Stimulated activated CD8-positive, alpha-beta memory T cell treated with anti-CD3 and anti-CD28 coated beads, Interleukin-15, amount 100 ng/mL, for 48 hours (primary cell): ENCODE measurements around the gene LHPP.

Experiments used
- DNase-seq, 2 donors: peaks; one replicate each; pipeline ENCODE4 v3.0.0-alpha.2; 2020; ENCODE audit warnings: low read depth in 2 of 2

LHPP gene

GRCh38 chr10:124595143-124595883 is 133.7 kb downstream of the LHPP start:
- no peak for DNase-seq

DNA sequence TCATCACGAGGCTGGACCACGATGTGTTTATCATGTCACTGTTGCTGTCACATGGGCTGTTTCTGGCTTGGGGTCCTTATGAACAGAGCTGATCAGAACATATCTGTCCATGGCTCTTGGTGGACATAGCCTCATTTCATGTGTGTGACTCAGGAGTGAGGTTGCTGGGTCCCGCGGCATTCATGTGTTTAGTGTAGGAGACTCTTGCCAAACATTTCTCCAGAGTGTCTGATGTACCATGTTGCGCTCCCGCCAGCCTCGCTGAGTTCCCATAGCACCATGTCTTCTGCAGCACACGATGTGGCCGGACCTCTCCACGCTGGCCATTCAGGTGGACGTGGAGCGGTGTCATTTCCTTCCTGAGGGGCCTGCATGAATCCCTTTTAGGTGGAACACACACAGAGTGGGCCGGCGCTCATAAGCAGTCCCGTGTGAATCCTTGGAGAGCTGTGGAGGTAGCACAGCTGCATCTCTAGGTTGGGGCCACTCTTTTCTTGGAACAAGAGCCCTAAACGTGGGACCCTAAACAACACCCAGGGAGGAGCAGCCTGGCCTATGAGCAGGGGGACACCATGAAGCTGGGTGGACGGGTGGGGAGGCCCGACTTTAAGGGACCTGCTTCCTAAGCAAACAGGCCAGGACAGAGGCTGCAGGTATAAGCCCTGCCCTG is 134.6 kb downstream of the LHPP start:
- no peak for DNase-seq

- no peak for DNase-seq
Measured at GRCh38 chr10:124596962-124597845, 135.6 kb downstream of the LHPP start.

DNA sequence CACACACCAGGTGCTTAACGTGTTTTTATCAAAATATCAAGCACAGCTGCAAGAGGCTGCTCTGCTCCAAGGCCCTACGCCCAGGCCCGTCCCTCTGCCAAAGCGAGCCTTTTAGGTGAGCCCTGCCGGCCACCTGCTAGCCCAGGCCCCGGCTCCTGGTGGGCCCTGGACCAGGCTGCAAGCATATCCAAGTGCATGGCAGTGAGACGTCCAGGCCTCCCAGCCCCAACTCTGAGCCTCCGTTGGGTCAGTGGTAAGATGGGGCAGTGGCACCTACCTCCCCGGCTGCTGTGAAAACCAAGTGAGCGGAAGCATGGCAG is 136.2 kb downstream of the LHPP start:
- DNase-seq: no peak

DNA sequence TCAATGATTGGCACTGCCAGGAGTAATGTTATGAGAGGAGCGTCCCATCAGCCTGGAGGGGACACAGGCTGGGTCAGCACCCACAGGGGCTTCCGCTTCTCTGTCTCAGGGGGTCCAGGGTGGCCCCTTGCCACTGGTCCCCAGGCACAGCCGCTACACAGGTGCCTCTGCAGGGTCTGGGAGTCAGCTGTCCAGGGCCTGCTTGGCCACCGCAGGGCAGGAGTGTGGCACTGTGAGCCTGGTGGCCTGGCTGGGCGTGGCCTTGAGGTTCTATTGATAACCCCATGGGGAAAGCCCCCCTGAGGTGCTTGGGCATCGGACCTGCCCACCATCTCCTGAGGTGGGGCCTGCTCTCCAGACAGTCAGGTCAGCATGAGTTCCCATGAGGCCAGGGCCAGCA is 136.6 kb downstream of the LHPP start:
- no peak for DNase-seq

DNA sequence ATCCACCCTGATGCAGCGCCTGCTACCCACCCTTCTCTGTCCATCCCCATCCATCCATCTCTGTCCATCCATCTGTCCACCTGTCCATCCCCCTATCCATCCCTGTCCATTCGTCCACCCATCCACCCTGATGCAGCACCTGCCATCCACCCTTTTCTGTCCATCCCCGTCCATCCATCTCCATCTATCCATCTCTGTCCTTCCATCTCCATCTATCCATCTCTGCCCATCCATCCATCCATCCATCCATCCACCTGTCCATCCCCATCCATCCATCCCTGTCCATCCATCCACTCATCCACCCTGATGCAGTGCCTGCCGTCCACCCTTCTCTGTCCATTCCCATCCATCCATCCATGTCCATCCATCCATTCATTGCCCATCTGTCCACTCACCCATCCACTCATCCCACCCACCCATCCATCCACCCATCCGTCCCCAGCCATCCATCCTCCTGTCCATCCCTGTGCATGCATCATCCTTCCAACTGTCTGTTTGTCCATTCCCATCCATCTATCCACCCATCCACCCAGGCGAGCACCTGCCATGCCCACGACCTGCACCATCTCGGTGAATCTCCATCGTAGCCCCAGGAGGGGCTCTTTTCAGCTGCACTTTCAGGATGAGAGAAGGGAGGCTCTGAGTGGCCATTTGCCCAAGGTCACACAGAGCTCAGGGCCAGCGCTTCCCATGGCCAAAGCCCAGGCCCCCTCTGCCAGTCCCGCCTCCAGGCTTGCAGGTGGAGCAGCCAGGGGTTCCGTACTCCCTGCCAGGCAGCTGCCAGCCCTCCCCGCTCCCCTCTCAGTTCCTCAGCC is 137.4 kb downstream of the LHPP start:
- no peak for DNase-seq

- DNase-seq: no peak
Measured at GRCh38 chr10:124599588-124600050, 138.0 kb downstream of the LHPP start.

- DNase-seq: no peak
Measured at GRCh38 chr10:124600051-124600880, 138.6 kb downstream of the LHPP start.

GRCh38 chr10:124601016-124601415 is 139.4 kb downstream of the LHPP start:
- no peak for DNase-seq

GRCh38 chr10:124601431-124602120 is 140.0 kb downstream of the LHPP start:
- no peak for DNase-seq

DNA sequence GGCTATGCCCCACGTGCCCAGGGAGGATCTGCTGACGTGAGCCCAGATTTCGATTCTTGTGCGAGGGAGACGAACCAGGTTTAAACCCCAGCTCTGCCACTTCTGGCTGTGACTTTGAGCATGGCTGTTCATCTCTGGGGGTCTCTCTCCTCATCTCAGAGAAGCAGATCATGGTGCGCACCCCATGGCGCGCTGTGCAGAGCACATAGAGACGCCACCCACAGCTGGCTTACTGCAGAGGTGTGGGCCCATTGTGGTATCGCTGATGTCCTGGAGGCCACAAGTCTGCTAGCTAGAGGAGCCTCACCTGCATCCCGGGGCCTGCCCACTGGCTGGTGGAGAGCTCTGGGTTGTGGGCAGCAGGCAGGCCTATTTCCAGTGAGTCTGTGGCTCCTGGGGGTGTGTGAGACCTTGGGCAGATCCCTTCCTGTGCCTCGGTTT is 140.5 kb downstream of the LHPP start:
- no peak for DNase-seq

DNA sequence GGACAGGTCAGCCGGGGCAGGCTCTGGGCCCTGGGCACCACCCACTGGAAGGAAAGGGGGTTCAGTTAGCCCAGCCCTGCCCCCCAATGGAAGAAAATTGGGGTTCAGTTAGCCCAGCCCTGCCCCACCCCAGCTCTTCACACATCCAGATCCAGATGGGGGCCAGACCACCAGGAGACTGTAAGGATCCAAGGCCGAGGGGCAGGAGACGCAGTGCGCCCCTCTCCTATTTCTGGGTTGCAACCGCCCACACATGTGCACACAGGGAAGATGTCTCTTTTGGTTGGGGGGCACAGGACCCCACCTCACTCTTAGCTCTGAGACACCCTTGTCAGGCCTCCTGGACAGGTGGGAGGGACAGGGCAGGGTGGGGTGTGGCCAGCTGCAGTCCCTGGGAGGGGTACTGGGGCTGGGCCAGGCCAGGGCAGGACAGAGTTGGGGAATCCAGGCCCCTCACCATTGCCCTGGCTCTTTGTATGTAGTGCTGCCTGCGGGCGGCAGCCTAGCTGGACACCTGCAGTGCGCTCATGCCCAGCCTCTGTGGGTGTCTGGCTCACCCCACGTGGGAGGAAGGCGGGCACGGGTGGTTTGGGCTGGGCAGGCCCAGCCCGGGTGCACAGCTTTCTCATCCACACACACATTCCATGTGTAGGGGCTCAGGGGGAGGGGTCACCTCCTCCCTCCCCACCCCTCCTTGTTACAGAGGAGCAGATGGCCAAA is 141.2 kb downstream of the LHPP start:
- no peak for DNase-seq

DNA sequence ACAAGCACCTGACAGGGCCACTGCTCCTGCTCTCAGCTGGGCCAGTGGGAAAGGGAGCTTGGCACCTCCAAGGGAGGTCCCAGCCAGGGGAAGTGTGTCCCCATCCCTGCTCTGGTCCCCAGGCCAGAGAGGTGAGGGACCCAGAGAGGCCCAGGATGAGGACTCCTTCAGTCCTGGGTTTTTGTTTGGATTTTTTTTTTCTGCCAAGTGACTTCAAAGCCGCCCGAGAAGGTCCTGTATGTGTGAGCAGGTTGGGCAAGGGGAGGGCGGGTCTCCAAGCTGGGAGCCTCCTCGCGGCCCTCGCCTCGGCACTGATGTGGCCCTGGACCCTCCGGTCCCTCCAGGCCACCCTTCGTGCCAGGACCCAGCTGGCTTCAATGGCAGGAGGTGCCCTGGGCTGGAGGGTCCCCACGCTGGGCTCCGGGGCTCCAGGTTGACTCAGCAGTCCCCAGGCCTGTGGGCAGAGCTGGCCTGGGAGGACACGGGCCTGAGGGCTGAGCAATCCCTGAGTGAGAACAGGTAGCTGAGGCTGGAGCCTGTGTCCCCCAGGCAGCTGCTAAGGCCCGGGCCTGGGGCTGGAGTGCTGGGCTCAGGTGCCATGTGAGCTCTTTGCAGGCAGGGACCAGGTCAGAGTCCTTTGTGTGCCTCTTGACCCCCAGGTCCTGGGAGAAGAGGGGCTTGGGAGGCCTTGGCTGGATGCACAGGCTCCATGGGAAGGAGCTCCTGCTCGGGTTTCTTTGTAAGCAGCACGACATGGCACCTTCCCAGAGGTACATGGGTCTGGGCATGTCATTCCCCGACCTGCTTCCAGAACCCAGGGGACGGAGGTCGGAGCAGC is 142.0 kb downstream of the LHPP start:
- no peak for DNase-seq

DNA sequence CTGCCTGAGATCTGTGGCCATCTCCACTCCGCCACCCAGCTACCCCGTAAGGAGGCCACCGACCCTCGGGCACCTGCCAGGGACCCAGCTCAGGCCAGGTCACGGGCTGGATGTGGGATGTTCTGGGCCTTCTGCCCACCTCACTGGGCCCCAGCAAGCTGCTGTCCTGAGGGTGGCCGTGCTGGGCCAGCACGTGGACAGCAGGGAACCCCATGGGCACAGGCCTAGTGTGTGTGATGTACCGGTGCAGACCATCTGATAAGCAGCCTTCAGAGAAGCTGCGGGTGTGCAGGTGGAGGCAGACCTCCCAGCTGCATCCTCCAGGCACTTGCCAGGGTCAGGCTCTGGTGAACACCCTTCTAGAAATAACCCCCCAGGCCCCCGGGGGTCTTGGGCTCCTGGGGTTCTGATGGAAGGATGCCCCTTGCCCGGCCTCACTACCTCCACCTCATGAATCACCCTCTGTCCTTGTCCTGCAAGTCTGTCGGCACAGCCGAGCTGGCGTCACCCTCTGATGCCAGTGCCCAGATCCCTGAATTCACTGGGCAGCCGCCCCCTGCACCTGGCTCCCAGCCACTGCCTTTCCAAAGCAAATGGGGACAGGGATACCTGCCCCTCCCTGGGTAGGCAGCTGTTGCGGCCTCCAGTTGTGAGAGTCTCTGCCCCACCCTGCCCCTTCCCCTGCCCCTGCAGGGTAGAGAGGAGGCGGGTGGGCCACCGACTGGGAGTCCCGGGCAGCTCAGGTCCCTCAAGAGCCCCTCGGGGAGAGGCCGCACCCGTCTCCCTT is 142.8 kb downstream of the LHPP start:
- DNase-seq: no peak

DNA sequence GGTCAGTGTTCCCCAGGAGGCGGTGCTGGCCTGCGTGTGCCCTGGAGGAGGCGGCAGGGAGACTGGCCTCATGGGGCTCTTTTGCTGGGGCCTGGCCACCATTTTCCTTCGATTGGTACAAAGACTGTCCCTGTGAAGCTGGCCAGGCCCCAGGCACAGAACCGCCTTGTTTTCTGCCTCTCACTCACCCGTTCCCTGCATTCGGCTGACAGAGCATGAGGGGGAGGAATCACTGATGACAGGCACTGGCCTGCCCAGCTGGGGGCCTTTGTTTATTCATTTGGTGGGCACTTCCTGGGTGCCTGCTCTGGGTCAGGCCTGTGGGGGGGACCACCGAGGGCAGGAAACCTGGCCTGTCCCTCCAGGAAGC is 143.4 kb downstream of the LHPP start:
- no peak for DNase-seq

- DNase-seq: no peak
Measured at GRCh38 chr10:124605481-124605855, 143.8 kb downstream of the LHPP start.

- DNase-seq: no peak
Measured at GRCh38 chr10:124605856-124606812, 144.5 kb downstream of the LHPP start.
